Fibroblast of skin of left biceps (primary cell): ENCODE results near the gene FGF7.
"Not testable (repeated sequence)": the region's sequence is repeated elsewhere in the genome, so short reads cannot be mapped to it uniquely, and the experiment has no call there.

Experiments
- DNase-seq, 2 experiments: peaks; one replicate each; pipeline ENCODE4 v3.0.0-alpha.2; 2013; ENCODE audit warnings: low read depth in 2 of 2

The FGF7 gene

DNA sequence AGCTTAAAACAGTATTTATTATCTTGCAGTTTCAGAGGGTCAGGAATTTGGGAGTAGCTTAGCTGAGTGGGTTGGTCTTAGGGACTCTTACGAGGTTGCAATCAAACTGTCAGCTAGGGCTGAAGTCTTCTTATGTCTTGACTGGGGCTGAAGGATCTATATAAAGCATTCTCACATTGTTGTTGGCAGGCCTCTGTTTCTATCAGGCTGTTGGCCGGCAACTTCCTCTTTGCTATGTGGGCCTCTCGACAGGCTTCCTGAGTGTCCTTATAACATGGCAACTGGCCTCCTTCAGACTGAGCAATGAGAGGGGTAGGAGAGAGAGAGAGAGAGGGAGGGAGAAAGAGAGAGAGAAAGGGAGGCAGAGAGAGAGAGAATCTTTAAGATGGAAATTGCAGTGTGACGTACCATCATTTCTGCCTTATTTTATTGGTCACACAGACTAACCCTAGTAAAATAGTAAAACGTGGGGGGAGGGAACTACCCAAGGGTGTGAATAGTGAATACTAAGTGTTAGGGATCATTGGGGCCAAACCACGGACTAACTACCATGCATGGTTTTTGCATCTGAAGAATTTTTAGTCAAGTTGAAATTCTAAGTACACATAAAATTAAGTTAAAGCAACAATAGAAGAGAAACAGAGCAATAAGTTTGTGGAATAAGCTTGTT, 16.1 kb downstream of the FGF7 start:
- no peak for DNase-seq

DNA sequence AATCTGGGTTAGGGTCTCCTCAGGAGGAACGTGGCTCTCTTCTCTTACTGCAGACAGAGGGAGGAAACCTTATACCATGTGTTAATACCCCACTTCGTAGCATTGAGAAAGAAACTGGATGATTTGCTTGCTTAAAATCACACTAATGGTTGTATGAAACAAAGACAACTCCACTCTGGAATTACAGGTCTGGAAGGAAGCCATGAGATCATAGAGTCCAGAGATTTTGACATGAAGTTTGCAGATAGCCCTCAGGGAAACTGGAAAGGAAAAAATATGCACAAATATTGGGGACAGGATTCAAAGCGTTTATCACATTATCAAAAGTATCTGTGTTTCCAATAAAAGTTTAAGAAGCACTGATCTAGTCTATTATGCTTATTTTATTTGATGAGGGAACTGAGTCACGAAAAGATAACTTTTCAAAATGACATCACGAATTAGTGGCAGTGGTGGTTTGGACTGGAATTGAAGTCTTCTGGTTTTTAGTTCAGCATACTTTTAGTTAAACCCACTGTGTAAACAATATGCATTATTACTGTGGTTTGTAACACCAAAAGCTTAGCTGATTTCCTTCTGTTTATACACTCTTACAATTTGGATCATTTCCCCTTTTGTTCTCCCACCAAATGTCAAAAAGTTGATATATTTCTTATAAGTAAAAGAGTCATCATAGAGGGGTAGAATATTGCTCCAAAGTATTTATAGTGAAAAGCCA, 16.8 kb downstream of the FGF7 start:
- DNase-seq = no peak

- DNase-seq = no peak
Measured at GRCh38 chr15:49441356-49441755, 18.3 kb downstream of the FGF7 start.

DNA sequence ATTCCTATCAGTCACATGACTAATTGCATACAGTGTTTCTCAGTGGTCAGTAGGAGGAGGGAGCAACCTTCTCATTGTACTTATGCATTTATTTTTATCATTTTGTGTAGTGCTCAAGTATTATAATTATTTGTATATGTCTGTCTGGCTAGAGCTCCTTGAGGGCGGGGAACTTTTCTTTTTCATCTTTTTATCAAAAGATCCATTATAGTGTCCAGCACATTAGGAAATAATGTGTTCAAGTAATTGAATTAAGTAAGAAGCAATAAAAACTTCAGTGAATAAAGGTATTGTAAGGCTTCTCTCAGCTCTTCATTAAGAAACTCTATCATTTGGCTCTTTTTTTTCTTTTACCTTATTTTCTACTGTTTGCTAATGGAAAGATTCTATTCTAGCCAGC, 18.8 kb downstream of the FGF7 start:
- DNase-seq = no peak

- DNase-seq = no peak
Measured at GRCh38 chr15:49452595-49452994, 29.6 kb downstream of the FGF7 start.

- DNase-seq = no peak
Measured at GRCh38 chr15:49456166-49456565, 33.1 kb downstream of the FGF7 start.

GRCh38 chr15:49458145-49458544, 35.1 kb downstream of the FGF7 start:
- DNase-seq = no peak

GRCh38 chr15:49460411-49460941, 37.4 kb downstream of the FGF7 start:
- DNase-seq = no peak

DNA sequence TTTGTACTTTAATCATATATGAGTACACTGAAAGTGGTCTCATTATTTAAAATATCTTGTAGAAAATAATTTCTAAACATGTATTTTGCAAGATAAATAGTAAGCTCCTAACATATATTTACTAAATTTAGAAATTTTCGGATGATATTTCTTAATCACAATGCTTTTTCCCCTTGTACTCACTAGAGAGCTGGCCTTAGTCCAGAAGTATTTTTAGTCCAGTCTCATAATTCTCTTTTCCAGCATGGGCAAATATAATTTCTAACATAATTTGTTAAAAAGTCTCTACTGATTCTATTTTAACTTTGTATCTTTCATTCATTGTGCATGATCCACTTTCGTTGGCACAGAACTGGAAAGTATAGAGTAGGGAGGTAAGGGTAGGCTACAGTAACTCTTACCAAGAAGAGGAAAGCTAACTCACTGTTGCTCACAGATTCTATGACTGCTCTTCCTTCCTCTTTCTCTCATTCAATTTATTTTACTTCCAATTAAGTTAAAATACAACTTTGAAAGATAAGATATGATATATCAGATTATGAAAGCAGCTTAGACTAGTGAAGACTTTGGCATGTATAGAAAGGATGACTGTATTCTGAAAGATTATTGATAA, 39.3 kb downstream of the FGF7 start:
- DNase-seq = no peak

- peak; percentile 38 to 52 for DNase-seq
Measured at GRCh38 chr15:49464522-49464921, 41.5 kb downstream of the FGF7 start.

- no peak for DNase-seq
Measured at GRCh38 chr15:49466119-49466518, 43.1 kb downstream of the FGF7 start.

DNA sequence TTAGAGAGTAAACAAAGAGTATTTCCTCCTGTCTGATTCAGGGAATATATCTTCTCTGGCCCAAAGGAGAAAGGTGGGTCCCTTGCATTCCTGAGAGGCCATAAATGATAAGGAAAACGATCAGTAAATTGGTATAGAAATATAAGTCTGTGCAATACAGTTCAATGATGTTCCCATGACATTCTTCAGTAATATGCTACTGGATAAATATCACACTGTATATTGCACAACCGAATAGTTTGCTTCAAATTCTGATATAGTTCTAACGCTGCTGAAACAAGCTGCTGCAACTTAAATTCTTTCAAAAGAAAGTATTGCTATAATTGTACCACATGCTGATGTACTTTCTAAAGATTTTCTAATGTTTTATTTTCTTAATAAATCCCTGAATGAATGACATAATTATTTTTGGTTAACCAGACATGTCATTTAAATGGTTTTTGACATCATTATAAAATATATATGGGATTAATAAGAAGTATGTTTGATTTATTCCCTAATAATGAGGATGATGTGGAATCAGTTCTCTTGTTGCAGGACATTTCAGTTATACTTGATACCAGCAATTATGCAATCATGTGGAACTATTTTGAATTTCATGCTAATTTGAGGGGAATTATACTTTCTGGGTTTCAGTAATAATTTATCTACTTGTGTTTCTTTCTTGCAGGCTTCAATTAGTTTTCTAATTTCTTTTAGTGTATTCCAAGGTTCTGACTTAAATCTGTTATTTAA, 44.9 kb downstream of the FGF7 start:
- peak in 1 of 2 experiments; percentile 32 for DNase-seq

DNA sequence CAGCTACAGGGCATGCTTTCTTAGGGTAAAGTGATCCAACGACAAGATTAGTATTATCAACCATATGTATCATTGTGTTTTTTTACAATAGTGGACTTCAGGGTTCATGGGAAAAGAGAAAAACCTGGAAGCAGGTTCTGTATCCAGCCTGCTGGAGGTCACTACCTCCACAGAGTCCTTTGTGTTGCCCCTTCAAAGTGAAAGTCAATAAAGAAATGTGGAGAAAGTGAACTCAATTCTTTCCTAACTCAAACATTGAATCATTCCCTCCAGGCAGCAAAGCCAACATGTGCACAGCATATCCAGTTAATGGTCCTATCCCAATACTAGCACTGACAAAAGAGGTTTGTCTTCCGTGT, 45.4 kb downstream of the FGF7 start:
- DNase-seq = peak in 1 of 2 experiments; percentile 4

GRCh38 chr15:49471248-49471647, 48.2 kb downstream of the FGF7 start:
- DNase-seq = not testable (repeated sequence)

GRCh38 chr15:49471733-49472132, 48.7 kb downstream of the FGF7 start:
- no peak for DNase-seq

GRCh38 chr15:49472338-49472737, 49.3 kb downstream of the FGF7 start:
- DNase-seq = no peak

DNA sequence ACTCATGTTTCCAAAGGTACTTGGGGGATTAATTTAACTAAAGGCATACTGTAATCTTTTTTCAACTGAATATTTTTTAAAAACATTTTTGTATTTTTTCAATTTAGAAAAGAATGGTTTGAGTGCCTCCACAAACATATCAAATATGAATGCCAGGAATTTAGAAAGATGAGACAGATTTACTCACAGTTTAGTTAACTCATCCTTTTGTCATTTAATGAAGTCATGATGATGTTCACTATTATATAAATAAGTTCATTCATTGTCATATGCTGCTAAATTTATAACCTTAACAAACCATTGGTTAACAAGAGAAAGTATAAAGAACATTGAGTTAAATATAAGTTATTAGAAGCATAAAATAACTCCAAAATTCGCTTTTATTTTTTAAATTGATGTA, 50.0 kb downstream of the FGF7 start:
- no peak for DNase-seq

DNA sequence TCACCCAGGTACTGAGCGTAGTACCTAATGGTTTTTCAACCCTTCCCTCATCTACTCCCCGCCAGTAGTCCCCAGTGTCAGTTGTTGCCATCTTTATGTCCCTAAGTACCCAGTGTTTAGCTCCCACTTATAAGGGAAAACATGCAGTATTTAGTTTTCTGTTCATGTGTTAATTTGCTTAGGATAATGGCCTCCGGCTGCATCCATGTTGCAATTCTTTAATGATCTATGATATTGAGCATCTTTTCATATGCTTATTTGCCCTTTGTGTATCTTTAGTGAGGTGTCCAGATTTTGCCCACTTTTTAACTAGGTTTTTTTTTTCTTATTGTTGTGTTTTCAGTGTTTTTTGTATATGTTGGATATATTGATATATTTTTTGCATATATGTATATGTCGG, 55.0 kb downstream of the FGF7 start:
- DNase-seq = not testable (repeated sequence)

- not testable (repeated sequence) for DNase-seq
Measured at GRCh38 chr15:49478982-49479381, 55.9 kb downstream of the FGF7 start.

DNA sequence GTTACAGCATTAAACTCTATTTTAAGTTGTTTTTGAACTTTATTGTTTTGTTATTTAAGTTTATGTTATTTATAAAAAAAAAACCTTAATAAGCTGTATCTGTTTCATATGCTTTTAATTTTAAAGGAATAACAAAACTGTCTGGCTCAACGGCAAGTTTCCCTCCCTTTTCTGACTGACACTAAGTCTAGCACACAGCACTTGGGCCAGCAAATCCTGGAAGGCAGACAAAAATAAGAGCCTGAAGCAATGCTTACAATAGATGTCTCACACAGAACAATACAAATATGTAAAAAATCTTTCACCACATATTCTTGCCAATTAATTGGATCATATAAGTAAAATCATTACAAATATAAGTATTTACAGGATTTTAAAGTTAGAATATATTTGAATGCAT, 62.4 kb downstream of the FGF7 start:
- DNase-seq = not testable (repeated sequence)

GRCh38 chr15:49490966-49491365, 67.9 kb downstream of the FGF7 start:
- no peak for DNase-seq

- DNase-seq = no peak
Measured at GRCh38 chr15:49492151-49492550, 69.1 kb downstream of the FGF7 start.
